ENCODE results near the gene VMAC.

The VMAC gene

GRCh38 chr19:5955636-5955935, 50.9 kb downstream of the VMAC start:
- DNase-seq: no peak

DNA sequence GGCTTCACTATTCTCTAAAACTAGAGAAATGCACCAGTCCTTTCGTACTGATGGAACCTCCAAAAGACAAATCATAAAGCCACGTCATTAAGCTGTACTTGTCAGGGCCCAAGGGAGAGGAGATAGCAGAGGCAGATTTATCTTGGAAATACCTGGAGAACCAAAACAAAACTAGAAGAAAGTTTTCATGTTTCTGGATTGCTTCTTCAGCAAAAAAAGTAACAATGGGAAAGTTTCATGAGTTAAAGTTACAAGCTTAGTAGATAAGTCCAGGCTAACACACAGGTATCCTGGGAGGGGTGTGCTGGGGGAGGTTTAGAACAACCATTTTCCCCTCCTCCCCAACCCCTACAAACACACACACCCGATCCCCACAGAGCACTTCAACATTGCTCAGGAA, 51.7 kb downstream of the VMAC start:
- no peak for DNase-seq

GRCh38 chr19:5956728-5957127, 52.1 kb downstream of the VMAC start:
- no peak for DNase-seq

GRCh38 chr19:5957170-5957569, 52.5 kb downstream of the VMAC start:
- peak; percentile 73 for DNase-seq

DNA sequence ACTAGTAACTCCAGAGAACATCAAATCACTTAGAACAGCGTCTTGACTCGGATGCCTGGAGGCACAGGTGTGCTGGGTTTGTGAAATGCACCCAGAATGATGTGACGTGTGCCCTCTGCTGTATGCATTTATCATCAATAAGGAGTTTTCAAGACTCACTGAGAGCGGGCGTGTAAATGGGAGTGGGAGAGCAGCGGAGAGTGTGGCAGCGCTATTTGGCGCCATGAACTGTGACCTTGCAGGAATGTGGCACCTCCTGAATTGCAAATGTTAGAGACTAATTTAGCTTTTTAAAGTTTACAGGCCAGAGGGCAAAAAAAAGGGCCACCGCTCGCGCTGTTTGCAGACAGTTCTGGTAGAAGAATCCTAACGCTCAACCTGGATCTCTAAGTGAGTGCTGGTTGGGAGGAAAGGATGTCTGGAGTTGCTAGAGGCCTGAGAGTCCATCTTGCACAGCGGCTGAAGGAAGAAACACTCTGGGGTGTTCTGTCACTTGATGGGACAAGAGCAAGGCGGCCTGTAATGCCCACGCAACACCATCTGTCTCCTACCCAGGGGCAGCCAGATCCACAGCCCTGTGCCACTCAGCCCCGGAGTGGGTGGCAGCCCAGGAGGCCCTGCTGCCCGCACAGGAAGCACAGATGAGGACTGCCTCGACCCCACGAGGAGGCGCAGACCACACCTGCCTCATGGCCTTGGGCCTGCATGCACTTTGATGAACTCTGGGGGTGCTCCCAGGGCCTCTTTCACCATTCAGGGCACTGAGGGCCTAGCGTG, 53.6 kb downstream of the VMAC start:
- DNase-seq: no peak

DNA sequence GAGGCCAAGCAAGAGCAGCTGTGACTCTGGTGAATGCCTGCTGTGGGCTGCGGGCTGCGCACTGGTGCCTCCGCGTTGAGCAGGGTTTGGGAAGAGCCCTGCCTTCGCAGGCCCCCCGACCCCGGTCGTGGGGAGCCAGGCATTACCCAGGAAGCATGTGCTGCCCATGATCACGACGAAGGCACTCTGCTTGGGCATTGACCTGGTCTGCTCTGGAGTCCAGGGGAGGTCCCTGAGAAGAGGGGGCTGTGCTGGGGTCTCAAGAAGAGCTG, 54.1 kb downstream of the VMAC start:
- DNase-seq: no peak

DNA sequence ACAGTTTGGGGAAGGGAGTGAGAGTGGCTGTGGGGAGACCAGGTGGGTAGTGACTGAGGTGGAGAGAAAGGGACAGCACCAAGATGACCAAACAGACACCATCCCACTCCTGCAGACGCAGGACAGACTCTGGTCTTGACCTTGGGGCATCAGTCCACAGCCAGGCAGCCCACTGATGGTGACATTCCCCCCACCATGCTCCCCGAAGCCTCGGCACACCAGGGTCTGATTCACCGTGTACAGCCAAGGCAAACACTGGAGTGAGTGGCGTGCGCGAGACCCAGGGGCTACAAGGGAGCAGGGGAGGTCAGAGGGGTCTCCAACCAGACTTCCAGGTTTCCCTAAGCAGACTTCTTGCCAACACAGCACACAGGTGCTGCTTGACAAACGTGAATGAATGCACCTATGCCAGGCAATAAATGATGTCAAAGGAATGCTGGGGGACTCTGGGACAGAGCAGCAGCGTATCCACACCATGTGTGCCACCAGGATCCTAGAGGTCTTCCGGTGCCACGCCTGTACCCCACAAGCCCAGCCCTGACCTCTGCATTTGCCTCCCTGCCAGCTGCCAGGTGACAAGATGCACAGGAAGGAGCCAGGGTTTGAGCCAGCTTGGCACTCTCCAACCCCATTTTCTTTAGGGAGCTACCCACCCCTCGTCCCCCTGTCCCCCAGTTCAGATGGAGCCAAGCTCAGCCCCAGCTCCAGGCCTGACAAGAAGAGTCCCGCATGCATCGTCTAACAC, 54.8 kb downstream of the VMAC start:
- DNase-seq: no peak
